ENCODE results near the gene ANTKMT. TPM values are rescaled to one million over a fixed set of nuclear protein-coding genes. Genes with fewer than 3 reads are reported as not detected.
"Not testable (repeated sequence)": the region's sequence is repeated elsewhere in the genome, so short reads cannot be mapped to it uniquely, and the experiment has no call there.

ANTKMT gene
- total RNA-seq, 1 donor from 2014 or later, result 53.0 TPM

- DNase-seq (ENCODE audit: extremely low read depth, low read depth, low spot score), result no peak
Observed at GRCh38 chr16:680967-681745, 39.8 kb upstream of the ANTKMT start.

- DNase-seq (ENCODE audit: extremely low read depth, low read depth, low spot score), result no peak
Observed at GRCh38 chr16:681746-682427, 39.1 kb upstream of the ANTKMT start.

DNA sequence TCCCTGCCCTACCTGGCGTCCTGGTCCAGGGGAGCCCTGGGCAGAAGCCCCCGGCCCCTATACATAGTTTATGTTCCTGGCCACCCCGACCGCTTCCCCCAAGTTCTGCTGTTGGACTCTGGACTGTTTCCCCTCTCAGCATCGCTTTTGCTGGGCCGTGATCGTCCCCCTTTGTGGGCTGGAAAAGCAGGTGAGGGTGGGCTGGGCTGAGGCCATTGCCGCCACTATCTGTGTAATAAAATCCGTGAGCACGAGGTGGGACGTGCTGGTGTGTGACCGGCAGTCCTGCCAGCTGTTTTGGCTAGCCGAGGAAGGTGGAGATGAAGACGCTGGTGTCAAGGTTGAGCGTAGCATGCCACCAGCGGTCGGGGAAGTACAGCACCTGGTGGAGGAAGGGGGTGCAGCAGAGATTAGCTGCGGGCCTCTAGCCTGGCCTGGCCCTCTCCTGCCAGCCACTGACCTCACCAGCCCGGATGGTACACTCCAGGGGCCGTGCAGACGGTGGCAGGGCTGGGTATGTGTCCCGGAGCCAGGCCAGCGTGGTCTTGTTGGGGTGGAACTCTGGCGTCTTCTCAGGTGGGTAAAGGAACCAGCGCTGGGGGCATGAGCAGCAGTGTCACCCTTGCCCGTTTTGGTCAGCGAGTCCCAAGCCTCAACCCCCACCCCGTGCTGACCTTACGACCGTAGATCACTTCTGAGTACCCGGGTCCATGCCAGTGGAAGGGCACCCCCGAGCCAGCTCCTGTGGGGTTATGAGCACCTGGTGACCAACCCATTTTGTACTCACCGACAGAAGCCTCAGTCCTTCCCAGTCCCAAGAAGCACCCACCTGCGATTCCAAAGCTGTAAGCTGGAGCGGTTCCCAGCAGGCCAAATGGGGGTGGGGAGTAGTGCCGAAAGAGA lies 38.2 kb upstream of the ANTKMT start:
- DNase-seq (ENCODE audit: extremely low read depth, low read depth, low spot score), result no peak

GRCh38 chr16:683396-684070 lies 37.4 kb upstream of the ANTKMT start:
- DNase-seq (ENCODE audit: extremely low read depth, low read depth, low spot score), result no peak

GRCh38 chr16:684071-684794 lies 36.7 kb upstream of the ANTKMT start, which contains the start of gene JMJD8:
TSS of gene JMJD8 (minus strand) at chr16:684334. CDS start at chr16:684319, 15 bp downstream.
- DNase-seq (ENCODE audit: extremely low read depth, low read depth, low spot score), result no peak

DNA sequence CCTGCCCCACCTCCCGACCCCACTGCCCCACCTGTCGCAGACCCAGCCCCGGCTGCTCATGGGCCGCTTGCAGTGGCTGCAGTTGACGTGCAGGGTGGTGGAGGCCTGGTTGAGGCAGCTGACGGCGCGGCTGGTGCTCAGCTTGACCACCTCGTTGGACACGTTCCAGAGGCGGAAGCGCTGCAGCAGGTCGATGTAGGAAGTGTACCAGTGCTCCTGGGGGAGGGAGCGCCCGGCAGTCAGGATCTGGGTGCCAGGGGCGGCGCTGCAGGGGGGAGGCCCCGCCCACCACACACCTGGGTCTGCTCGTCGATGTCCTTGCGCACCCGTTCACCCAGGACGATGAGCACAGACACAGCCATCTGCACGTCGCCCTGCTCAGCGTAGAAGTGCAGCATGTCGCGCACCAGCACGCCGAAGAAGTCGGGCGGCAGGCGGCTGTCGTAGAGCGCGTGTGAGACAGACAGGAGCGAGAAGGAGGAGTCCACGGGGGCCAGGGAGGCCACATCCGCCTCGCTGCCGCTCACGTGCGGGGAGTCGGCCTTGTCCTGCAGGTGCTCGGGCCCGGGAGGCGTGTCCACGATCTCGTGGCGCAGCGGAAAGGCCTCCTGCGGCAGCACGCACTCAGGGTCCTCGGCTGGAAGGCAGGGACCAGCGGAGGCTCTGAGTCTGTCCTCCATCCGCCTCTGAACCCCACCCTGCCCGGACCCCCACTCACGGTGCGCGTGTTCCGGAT lies 35.8 kb upstream of the ANTKMT start:
- no peak for DNase-seq (ENCODE audit: extremely low read depth, low read depth, low spot score)

DNA sequence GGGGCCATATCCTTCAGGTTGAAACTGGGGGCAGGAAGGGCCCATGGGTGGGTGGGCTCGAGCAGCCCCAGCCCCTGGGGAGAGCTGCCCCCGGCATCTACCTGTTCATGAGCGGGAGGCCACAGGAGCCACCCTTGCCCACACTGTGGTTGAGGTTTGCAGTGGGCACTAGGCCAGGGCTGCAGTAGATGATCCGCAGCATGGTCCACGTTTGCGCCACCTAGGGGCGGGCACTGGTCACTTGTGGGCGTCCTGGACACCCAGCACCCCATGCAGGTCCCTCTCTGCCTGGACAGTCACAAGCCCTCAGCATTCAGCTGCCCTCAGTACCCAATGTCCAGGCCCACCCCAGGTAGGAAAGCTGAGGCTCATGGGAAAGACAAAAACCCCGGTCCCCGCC lies 35.0 kb upstream of the ANTKMT start:
- no peak for DNase-seq (ENCODE audit: extremely low read depth, low read depth, low spot score)

DNA sequence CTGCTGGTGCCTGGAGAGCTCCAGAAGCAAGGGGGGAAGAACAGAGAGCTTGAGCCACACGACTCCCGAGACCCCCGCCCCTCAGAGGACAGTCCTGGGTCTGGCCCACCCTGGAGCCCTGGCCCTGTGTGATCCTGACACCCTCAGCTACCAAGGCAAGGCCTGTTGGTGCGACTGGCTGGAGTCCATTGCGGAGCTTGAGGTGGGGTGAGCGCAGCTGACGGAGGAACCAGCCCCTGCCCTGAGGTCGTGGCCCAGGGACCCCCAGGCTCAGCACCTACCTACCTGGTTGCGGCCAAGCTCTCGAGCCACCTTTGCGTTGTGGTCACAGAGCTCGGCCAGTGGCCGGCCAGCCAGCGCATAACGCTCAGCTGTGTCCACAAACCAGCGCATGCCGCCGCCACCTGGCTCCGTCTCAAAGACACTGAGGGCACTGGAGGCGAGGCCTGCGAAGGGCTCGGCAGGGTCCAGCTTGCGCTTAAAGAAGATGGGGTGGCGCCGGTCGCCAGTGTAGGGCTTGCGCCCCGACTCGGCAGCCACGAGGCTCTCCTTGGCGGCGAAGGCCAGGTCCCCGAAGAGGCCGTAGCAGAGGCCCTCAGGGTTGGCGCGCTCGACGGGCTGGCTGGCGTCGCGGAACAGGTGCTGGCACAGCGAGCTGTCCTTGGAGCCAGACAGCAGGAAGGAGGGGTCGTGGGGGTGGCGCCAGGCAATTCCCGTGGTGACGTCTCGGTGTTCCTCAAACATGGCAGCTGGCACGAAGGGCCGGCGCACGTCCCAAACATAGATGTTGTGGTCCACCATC lies 34.3 kb upstream of the ANTKMT start:
- no peak for DNase-seq (ENCODE audit: extremely low read depth, low read depth, low spot score)

GRCh38 chr16:687499-687898 lies 33.4 kb upstream of the ANTKMT start:
- no peak for DNase-seq (ENCODE audit: extremely low read depth, low read depth, low spot score)

GRCh38 chr16:689175-689897 lies 31.6 kb upstream of the ANTKMT start:
- DNase-seq (ENCODE audit: extremely low read depth, low read depth, low spot score), result no peak

- not testable (repeated sequence) for DNase-seq (ENCODE audit: extremely low read depth, low read depth, low spot score)
Observed at GRCh38 chr16:691242-691641, 29.7 kb upstream of the ANTKMT start.

DNA sequence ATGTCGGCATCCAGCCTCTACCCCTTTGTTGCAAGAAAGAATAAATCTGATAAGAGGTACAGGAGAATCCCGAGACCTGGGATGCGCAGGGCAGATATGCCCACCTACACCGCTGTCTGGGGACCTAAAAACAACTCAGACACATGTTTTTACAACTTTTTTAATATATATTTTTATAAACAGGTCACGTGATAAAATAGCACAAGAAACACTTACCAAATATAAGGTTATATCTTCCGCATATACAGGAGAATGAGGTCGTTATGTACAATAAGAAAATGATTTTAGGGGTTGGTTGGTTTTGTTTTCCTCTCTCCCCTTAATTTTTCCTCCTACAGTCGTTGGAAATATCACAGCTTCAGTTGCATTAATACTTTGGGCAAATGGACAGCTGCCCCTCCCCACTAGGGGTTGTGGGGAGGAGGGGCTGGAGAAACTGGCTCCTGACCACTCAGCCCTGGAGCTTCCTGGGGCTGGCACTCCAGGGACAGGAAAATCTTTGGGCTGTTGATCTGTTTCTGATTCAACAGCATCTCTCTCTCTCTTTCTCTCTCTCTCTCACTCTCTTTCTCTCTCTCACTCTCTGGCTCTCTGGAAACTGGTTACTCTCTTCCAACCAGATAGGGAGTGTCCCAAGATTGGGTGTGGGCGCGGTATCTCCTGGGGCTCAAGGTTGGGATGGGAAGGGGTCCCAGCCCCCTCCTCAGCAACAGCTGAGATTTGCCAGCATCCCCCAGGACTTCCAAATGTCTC lies 28.4 kb upstream of the ANTKMT start:
- no peak for DNase-seq (ENCODE audit: extremely low read depth, low read depth, low spot score)

DNA sequence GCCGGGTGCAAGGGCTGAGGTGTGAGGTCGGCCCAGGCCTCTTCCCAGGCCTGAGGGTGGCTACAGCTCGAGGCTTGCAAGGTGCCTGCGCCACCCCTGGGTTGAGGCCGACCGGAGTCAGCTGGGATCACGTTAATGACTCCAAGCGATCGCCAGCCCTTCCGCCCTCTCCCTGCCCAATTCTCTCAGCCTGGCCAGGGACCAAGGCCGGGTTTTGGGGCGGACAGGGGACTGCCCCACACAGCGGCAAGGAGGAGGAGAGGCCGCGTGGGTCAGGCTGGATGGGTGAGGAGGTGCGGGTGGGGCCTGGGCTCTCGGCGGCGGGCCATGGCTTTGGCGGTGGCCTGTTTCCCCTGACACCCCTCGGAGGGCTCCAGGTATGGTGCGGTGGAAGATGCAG lies 27.6 kb upstream of the ANTKMT start:
- DNase-seq (ENCODE audit: extremely low read depth, low read depth, low spot score), result no peak

DNA sequence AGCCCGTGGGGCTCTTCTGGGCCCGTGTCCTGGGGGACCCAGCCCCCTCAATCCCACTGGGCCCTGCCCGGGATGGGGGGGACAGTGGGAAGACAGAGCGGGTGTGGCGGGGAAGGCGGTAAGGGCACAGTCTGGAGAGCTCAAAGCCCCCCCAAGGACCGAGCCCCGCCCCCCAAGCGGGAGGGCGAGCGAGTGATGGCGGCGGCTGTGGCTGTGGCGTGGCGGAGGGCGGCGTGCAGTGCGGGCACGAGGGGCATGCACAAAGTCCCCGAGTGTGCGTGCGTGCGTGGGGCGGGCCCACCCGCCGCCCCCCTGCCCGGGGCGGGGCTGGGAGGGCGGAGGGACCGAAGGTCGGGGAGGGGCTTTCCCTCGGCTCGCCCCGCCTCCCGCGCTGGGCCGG lies 27.2 kb upstream of the ANTKMT start:
- DNase-seq (ENCODE audit: extremely low read depth, low read depth, low spot score), result no peak

DNA sequence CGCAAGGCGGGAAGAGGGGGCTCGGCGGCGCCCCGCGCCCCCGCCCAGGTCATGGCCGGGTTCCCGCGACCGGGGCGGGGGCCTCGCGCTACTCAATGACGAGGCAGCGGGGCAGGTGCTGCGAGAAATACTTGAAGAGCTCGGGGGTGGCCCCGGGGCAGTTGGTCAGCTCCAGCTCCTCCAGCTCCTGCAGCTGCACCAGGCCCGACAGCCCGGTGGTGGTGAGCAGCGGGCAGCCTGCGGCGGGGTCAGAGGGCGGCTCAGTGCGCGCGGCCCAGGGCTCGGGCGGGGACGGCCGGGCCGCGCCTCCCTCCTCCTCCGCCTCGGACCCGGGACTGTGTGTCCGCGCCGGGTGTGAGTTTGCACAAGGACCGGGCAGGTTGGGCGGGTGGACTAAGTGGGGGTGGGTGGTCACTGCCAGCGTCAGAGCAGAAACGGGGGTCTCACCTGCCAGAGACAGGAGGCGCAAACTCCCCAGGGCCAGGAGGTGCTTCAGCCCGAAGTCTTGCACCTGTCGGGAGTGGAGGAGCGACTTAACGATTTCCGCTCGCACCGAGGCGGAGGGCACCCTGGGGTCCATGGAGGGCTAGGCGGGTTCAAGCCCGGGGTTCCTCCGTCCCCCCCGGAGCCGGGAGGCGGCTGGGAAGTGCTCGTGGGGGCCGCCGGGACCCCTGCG lies 26.6 kb upstream of the ANTKMT start:
- no peak for DNase-seq (ENCODE audit: extremely low read depth, low read depth, low spot score)

- DNase-seq (ENCODE audit: extremely low read depth, low read depth, low spot score), result no peak
Observed at GRCh38 chr16:694863-695354, 26.0 kb upstream of the ANTKMT start.

Data from glomerular endothelial cell (primary cell).